Measurements from ENCODE around the gene CHST7. TPM values are rescaled to one million over a fixed set of nuclear protein-coding genes. Genes with fewer than 3 reads are reported as not detected.

Gene CHST7
- total RNA-seq, 1 donor from 2014 or later = 7.5 TPM

DNA sequence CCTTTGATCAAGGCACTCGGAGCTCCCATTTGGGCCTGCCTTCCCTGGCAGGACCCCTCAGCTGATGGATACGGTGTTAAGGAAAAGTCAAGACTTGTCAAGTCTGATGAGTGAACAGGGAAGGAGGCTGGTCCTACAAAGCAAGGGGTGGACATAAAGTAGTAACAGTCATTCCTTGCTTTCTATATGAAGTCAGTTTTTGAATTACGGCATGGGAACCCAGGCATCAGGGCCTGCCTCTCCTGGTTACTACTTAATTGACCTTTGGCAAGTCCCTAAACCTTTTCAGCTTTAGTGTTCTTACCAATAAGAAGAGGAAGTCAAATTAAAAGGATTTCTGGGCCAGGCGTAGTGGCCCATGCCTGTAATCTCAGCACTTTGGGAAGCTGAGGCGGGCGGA is 7.0 kb downstream of the CHST7 start:
- Mint-ChIP-seq H3K4me1 (peaks cover 26% of the 10 kb centered on the region), H3K27ac (no peak overlapping the region), H3K9me3 (no peaks in the 10 kb centered on the region), H3K27me3 (no peaks in the 10 kb centered on the region), H3K4me3 (no peak overlapping the region), H3K36me3 (ENCODE audit: low read depth) (peaks cover 35% of the 10 kb centered on the region)
- TF ChIP-seq, protein P1, sequence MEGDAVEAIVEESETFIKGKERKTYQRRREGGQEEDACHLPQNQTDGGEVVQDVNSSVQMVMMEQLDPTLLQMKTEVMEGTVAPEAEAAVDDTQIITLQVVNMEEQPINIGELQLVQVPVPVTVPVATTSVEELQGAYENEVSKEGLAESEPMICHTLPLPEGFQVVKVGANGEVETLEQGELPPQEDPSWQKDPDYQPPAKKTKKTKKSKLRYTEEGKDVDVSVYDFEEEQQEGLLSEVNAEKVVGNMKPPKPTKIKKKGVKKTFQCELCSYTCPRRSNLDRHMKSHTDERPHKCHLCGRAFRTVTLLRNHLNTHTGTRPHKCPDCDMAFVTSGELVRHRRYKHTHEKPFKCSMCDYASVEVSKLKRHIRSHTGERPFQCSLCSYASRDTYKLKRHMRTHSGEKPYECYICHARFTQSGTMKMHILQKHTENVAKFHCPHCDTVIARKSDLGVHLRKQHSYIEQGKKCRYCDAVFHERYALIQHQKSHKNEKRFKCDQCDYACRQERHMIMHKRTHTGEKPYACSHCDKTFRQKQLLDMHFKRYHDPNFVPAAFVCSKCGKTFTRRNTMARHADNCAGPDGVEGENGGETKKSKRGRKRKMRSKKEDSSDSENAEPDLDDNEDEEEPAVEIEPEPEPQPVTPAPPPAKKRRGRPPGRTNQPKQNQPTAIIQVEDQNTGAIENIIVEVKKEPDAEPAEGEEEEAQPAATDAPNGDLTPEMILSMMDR (IDR thresholded peaks at IDR 0.05) = no peak
- no peak for DNase-seq
- intact Hi-C loops (cut with micrococcal nuclease) = no loop called here
- CTCF ChIA-PET = interaction anchor here (1.4 to 1.6 kb wide), 2 partner anchors 106 to 216 kb away, joined by 3 read pairs; no protein-coding TSS in a partner anchor
- POLR2A ChIA-PET = interaction anchor here (0.7 kb wide), 1 partner anchor 190 kb away, joined by 4 read pairs; no protein-coding TSS in a partner anchor
- ATAC-seq (ENCODE audit: low read depth) = no peak

DNA sequence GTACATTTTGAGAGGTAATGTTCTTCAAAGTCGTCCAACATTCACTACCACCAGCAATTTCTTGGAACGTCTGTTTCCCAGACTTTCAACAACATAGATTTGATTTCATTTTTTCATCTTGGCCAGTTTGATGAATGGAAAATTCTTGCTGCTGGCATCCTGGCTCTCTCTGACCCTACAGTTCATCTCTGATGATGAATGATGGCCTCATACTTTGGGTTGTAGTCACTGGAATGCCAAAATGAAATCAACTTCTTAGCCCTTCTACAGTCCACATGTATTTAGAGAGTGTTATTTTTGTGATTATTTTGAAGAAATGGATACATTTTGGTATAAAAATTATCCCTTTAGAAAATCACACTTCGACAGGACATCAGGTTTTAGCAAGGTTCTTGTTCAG is 8.8 kb downstream of the CHST7 start:
- Mint-ChIP-seq H3K36me3 (ENCODE audit: low read depth) (peaks cover 26% of the 10 kb centered on the region), H3K4me1 (peaks cover 15% of the 10 kb centered on the region), H3K9me3 (no peaks in the 10 kb centered on the region), H3K27me3 (no peaks in the 10 kb centered on the region), H3K4me3 (no peak overlapping the region), H3K27ac (no peak overlapping the region)
- ATAC-seq (ENCODE audit: low read depth) (no peak), DNase-seq (no peak)
- ChIA-PET CTCF (no interaction called here), POLR2A (no interaction called here)
- TF ChIP-seq, protein P1 (IDR thresholded peaks at IDR 0.05) = no peak
- intact Hi-C loops (cut with micrococcal nuclease) = no loop called here

GRCh38 chrX:46582966-46583365 is 9.4 kb downstream of the CHST7 start:
- no peak overlapping the region for H3K4me3 Mint-ChIP-seq
- ChIA-PET POLR2A (no interaction called here), CTCF (no interaction called here)
- TF ChIP-seq, protein P1 (IDR thresholded peaks at IDR 0.05) = no peak
- DNase-seq (no peak), ATAC-seq (ENCODE audit: low read depth) (no peak)
- H3K4me1 Mint-ChIP-seq = peaks cover 15% of the 10 kb centered on the region
- intact Hi-C loops (cut with micrococcal nuclease) = no loop called here
- no peak overlapping the region for H3K27ac Mint-ChIP-seq
- H3K36me3 Mint-ChIP-seq (ENCODE audit: low read depth) = peaks cover 20% of the 10 kb centered on the region
- H3K27me3 Mint-ChIP-seq = no peaks in the 10 kb centered on the region
- no peaks in the 10 kb centered on the region for H3K9me3 Mint-ChIP-seq

- Mint-ChIP-seq H3K36me3 (ENCODE audit: low read depth) (peaks cover 9% of the 10 kb centered on the region), H3K27me3 (no peaks in the 10 kb centered on the region), H3K27ac (no peak overlapping the region), H3K4me1 (peaks cover 17% of the 10 kb centered on the region), H3K9me3 (no peaks in the 10 kb centered on the region), H3K4me3 (no peak overlapping the region)
- ATAC-seq (ENCODE audit: low read depth) (no peak), DNase-seq (no peak)
- intact Hi-C loops (cut with micrococcal nuclease) = no loop called here
- ChIA-PET CTCF (no interaction called here), POLR2A (no interaction called here)
- TF ChIP-seq, protein P1 (IDR thresholded peaks at IDR 0.05) = no peak
These were observed 11.2 kb downstream of the CHST7 start for GRCh38 chrX:46584736-46585135.

DNA sequence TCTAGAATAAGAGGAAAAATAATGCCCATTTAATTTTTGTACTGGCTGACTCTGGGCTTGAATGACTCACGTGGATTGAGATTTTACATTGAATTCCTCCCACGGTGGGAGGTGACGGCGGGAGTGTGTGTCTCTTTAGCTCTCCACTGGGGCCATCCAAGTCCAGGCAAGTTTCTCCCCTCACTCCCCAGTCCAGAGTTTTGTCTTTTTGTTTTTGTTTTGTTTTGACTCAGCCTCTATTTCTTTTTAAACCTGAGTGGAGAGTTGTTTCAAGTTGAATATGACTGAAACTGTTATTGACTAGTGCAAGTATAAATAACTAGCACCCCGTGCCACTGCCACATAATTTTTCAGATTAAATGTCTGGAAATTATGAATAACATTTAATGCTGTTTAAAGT is 13.6 kb downstream of the CHST7 start:
- no peaks in the 10 kb centered on the region for H3K9me3 Mint-ChIP-seq
- no peak for DNase-seq
- intact Hi-C loops (cut with micrococcal nuclease) = no loop called here
- POLR2A ChIA-PET = interaction anchor here (0.9 kb wide), 1 partner anchor 11 kb away, joined by 3 read pairs; no protein-coding TSS in a partner anchor
- H3K27ac Mint-ChIP-seq = no peak overlapping the region
- CTCF ChIA-PET = no interaction called here
- H3K4me1 Mint-ChIP-seq = peaks cover 15% of the 10 kb centered on the region
- peaks cover 10% of the 10 kb centered on the region for H3K36me3 Mint-ChIP-seq (ENCODE audit: low read depth)
- no peaks in the 10 kb centered on the region for H3K27me3 Mint-ChIP-seq
- no peak for ATAC-seq (ENCODE audit: low read depth)
- TF ChIP-seq, protein P1 (IDR thresholded peaks at IDR 0.05) = no peak
- no peak overlapping the region for H3K4me3 Mint-ChIP-seq
